Urothelium cell line (cell line): ENCODE measurements around the gene PRKCE.

Source experiments
- DNase-seq: peaks from one replicate; pipeline ENCODE4 v3.0.0; 2011; ENCODE audit warnings: low spot score, mixed read lengths
- FAIRE-seq: peaks from 2 replicates; lab custom pipeline; 2011; peaks lifted over from hg19 to GRCh38; lab: Jason Lieb, UNC

The PRKCE gene

GRCh38 chr2:46025676-46026075, 374.2 kb downstream of the PRKCE start:
- FAIRE-seq (no peak), DNase-seq (no peak)

- DNase-seq: no peak
- no peak for FAIRE-seq
These were observed 375.0 kb downstream of the PRKCE start for GRCh38 chr2:46026431-46026830.

DNA sequence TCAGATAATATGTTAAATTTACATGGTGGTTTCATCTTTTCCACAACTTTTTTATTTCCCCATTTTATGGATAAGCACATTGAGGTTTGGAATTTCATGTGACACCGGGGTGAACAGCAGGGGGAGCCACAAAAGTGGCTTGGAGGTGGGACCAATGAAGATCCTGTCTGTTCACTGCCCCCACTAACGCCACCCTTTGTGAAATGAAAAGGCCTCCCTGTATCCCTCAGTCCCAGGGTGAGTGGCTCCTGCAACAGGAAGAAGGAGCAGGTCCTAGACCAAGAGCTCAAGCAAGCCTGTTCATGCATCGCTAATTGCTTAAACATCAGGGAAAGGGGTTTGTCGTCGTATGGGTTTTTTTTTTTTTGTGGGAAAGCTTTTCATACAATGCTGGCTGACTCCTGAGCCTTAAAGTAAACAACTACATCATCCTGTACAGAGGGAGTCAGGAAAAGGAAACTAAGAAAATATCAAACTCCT, 377.9 kb downstream of the PRKCE start:
- DNase-seq (no peak), FAIRE-seq (no peak)

- no peak for FAIRE-seq
These were observed 378.9 kb downstream of the PRKCE start for GRCh38 chr2:46030330-46030729.

DNA sequence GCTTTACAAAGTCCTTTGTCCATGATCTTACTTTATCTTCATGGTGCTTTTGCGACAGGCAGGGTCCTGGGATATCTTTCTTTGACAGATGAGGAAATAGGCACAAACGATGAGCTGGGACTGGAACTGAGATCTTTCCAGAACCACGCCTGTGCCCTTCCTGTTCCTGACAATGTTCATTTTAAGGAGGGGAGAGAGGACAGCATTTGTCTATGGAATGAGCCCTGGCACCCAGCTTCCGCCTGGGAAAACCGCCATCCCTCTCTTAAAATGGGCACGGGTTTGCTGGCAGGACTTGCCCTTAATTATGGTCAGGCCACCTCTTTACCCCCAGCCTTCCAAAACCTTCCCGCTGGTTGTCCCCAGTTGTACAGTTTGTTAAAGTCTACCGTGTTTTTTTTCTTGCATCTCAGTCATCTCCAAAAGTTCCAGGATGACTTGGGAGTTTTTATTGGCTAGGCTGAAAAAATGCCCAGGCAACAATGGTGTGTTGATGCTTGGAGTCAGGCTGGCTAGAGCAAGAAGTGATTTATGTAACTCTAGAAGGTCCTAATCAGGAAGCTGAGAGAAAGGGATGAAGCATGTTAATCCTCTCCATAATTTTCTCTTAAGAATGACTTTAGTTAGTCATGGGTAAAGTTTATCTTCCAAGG, 380.8 kb downstream of the PRKCE start:
- DNase-seq (no peak), FAIRE-seq (no peak)

More at GRCh38 chr2:46030330-46030729, 378.9 kb downstream of the PRKCE start:
- no peak for DNase-seq

- FAIRE-seq (no peak), DNase-seq (no peak)
These were observed 381.5 kb downstream of the PRKCE start for GRCh38 chr2:46032996-46033395.

DNA sequence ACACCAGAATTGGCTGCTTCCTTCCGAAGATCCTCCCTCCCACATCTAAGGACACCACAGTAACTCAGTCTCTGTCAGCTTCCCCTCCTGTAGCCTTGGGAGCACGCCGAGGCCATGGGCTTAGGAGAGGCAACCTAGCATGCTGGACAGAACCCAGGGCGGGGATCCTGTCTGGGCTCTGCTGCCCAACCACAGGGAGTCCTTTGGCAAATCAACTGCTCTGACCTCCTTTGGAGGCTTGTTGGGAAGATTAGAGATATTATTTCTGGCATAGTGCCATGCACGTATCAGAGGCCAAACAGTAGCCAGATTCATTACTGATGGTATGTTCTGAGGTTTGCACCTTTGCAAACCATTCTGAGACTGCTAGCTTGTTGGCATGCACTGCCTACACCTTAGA, 383.1 kb downstream of the PRKCE start:
- DNase-seq: peak; percentile 25
- FAIRE-seq: no peak

GRCh38 chr2:46036929-46037328, 385.5 kb downstream of the PRKCE start:
- no peak for FAIRE-seq
- DNase-seq: peak; percentile 93

DNA sequence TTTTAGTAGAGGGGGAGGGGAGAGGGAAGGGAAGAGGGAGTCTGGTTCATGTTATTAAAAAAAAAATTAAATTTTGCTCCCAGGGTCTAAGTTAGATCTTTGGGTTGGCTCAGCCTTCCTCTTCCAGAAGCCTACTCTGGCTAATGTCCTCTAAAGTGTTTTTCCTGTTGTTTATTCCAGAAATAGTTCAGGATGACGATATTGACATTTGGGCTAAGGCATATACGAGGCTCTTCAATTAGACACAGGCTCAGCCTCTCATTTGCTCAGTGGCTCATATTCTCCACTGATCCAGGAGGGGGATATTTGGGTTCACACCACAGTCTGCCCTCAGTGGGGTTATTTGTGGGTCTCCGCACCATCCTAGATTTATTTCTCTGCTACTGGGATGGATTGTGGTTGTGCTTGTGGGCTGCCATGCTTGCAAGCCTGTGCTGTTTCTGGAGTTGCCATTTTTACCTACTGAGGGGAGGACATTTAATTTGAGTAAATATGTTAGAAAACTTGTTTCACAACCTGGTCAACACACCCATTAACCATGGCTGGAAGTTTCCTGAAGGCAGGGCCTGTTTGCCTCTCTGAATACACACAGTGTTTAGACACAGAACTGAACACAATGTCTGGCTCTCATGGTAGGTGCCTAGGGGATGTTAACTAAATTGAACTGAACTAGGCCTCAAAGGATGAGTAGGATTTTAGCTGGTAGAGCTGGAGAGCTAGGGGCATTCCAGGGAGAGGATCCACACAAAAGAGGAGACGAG, 388.2 kb downstream of the PRKCE start:
- no peak for FAIRE-seq

GRCh38 chr2:46040563-46041155, 389.2 kb downstream of the PRKCE start:
- DNase-seq: no peak
- FAIRE-seq: no peak

More for the DNA sequence above, 388.2 kb downstream of the PRKCE start:
- DNase-seq: no peak

DNA sequence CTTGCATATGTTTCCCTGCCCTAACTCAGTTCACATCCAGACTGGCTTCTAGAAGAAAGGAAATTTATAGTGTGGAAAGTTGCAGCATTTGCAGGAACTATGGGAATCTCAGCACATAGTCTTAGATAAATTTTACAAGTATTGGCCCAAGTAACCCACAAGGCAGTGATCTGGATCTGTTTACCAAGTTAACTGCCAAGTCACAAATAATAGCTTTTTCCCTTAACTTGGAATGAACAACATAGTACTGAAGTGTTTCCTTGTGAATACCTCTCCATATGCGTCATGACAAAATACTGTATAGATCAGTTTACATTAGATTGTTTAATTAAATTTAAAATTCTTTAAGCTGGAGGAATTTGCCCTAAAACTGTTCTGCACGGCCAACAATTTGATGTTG, 390.0 kb downstream of the PRKCE start:
- DNase-seq (no peak), FAIRE-seq (no peak)

- FAIRE-seq (no peak), DNase-seq (no peak)
These were observed 390.7 kb downstream of the PRKCE start for GRCh38 chr2:46042207-46042637.

GRCh38 chr2:46042711-46043110, 391.2 kb downstream of the PRKCE start:
- no peak for FAIRE-seq

GRCh38 chr2:46045888-46046287, 394.4 kb downstream of the PRKCE start:
- FAIRE-seq (no peak), DNase-seq (no peak)

More at GRCh38 chr2:46042711-46043110, 391.2 kb downstream of the PRKCE start:
- DNase-seq: no peak

- DNase-seq (no peak), FAIRE-seq (no peak)
These were observed 395.8 kb downstream of the PRKCE start for GRCh38 chr2:46047290-46047689.

GRCh38 chr2:46048693-46049092, 397.2 kb downstream of the PRKCE start:
- no peak for FAIRE-seq
- no peak for DNase-seq

DNA sequence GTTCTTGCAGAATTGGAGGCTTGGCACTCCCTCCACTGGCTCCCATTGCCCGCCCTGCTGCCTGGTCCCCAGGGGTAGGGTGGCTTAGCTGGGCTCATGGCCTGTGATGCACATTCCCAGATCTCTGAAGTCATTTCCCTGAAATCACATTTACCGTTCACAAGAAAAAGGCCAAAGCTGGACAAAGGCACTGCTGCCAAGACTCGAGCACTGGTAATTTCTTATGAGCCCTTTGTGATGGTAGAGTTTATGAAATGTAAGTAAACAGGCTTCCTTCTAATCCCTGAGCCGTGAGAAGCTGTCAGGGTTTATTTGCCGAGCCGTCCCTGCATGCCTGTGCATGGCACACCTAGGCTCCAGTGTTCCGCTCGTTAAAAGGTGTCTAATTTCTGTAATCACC, 398.6 kb downstream of the PRKCE start:
- DNase-seq (no peak), FAIRE-seq (no peak)

- no peak for FAIRE-seq
- no peak for DNase-seq
These were observed 399.0 kb downstream of the PRKCE start for GRCh38 chr2:46050489-46050888.

- no peak for FAIRE-seq
- DNase-seq: no peak
These were observed 399.6 kb downstream of the PRKCE start for GRCh38 chr2:46051085-46051484.

DNA sequence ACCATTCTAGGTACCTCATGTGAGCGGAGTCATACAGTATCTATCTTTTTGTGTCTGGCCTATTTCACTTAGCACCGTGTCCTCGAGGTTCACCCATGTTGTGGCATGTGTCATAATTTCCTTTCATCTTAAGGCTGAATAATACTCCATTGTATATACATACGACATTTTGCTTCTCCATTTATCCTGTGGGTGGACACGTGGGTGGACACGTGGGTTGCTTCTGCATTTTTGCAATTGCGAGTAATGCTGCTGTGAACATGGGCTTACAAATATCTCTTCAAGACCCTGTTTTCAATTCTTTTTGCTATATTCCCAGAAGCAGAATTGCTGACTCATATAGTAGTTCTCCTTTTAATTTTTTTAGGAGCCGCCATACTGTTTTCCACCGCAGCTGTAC, 402.1 kb downstream of the PRKCE start:
- FAIRE-seq (no peak), DNase-seq (no peak)

DNA sequence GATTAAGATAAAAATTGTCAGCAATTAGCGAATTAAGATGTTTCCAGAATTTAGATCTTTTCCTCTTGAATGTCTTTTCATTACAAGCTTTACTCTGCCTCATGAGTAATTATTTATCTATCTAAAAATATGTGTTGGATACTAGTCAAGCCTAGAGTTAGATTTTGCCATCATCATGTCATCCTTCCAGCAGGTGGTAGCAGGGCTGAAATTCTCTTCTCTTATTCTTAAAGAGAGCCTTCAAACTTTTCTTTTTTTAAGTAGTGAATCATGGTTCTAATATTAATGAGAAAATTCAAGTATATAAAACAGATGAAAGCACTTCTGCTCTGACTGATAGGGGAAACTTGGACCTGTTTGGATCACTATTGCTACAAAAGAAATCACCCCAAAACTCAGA, 405.1 kb downstream of the PRKCE start:
- FAIRE-seq: no peak
- DNase-seq: no peak

- no peak for FAIRE-seq
These were observed 406.7 kb downstream of the PRKCE start for GRCh38 chr2:46058140-46058539.

More at GRCh38 chr2:46058140-46058539, 406.7 kb downstream of the PRKCE start:
- no peak for DNase-seq
